OCI-LY3 (cell line): ENCODE results near the gene GSTM3.

ENCODE experiments used
- CTCF ChIP-seq: fragments of 200-600, 300-600 bp; sonication (generic); IDR thresholded peaks from 2 replicates; pipeline ENCODE4 v1.5.1; 2014; ENCODE audit warnings: antibody characterized with exemption, low read length, low read depth
- EZH2phosphoT487 ChIP-seq: fragments of 200-600 bp; shearing (Covaris generic); IDR thresholded peaks from 2 replicates; pipeline ENCODE4 v1.6.1; 2018; ENCODE audit warnings: antibody characterized with exemption, mixed run types, low read depth

- no peak for TF ChIP-seq CTCF
- no peak for TF ChIP-seq EZH2phosphoT487
Observed at GRCh38 chr1:109760581-109761226, 19.9 kb upstream of the GSTM3 start.
